SJCRH30 (cell line): ENCODE results near the gene GNLY. TPM values are rescaled to one million over a fixed set of nuclear protein-coding genes. Genes with fewer than 3 reads are reported as not detected.
"Not testable (repeated sequence)": the region's sequence is repeated elsewhere in the genome, so short reads cannot be mapped to it uniquely, and the experiment has no call there.

ENCODE experiments used
- DNase-seq, 2 experiments: peaks; one replicate each; pipeline ENCODE4 v3.0.0-alpha.2; 2015 to 2020
- H3K27ac ChIP-seq: fragments of 250-450 bp; sonication (Bioruptor Pico); 2 replicates; pipeline ENCODE4 v1.5.1; 2020; ENCODE audit warnings: mild to moderate bottlenecking, moderate library complexity
- H3K27me3 ChIP-seq: fragments of 250-450 bp; sonication (Bioruptor Pico); 2 replicates; pipeline ENCODE4 v1.5.1; 2020; ENCODE audit warnings: mild to moderate bottlenecking, moderate library complexity
- H3K36me3 ChIP-seq: fragments of 250-450 bp; sonication (Bioruptor Pico); 2 replicates; pipeline ENCODE4 v1.5.1; 2020; ENCODE audit warnings: mild to moderate bottlenecking, moderate library complexity
- H3K4me1 ChIP-seq: fragments of 250-450 bp; sonication (Bioruptor Pico); 2 replicates; pipeline ENCODE4 v1.5.1; 2020; ENCODE audit warnings: mild to moderate bottlenecking, moderate library complexity
- H3K4me3 ChIP-seq: fragments of 250-450 bp; sonication (Bioruptor Pico); 2 replicates; pipeline ENCODE4 v1.5.1; 2020; ENCODE audit warnings: mild to moderate bottlenecking, moderate library complexity
- H3K9me3 ChIP-seq: fragments of 250-450 bp; sonication (Bioruptor Pico); replicated peaks from 2 replicates; pipeline ENCODE4 v1.5.1; 2020; ENCODE audit warnings: mild to moderate bottlenecking, moderate library complexity
- total RNA-seq: library from RNA; depleted of rRNA; stranded (reverse); fragments of >200 nt; shearing (Covaris generic); gene quantifications from 2 replicates; pipeline ENCODE4 v1.2.3, GENCODE V29; 2014; rRNA removed

Gene GNLY
- total RNA-seq: not detected in 2 replicates

GRCh38 chr2:85694052-85695025, at the start of gene GNLY:
GNLY (plus strand) TSS chr2:85694358; CDS start chr2:85694419, 61 bp downstream.
- Histone ChIP-seq H3K27ac (no peak within 1 kb of the TSS), H3K9me3 (no peaks in the 10 kb centered on the region), H3K36me3 (no peaks in the 10 kb centered on the region), H3K4me1 (no peaks in the 10 kb centered on the region), H3K27me3 (0 out of 2 replicates have a peak, but pooled peaks cover 7% of the 10 kb centered on the region), H3K4me3 (no peak within 1 kb of the TSS)
- DNase-seq: no peak

- no peak for DNase-seq
- Histone ChIP-seq H3K36me3 (peaks cover 94% of the 10 kb centered on the region), H3K4me1 (no peaks in the 10 kb centered on the region), H3K9me3 (no peaks in the 10 kb centered on the region), H3K4me3 (no peak overlapping the region), H3K27ac (no peak overlapping the region), H3K27me3 (no peaks in the 10 kb centered on the region)
These were observed 49.2 kb upstream of the GNLY start for GRCh38 chr2:85644909-85645308.

- H3K27me3 ChIP-seq: no peaks in the 10 kb centered on the region
These were observed 48.0 kb upstream of the GNLY start for GRCh38 chr2:85646166-85646565.

GRCh38 chr2:85647823-85648526, 46.2 kb upstream of the GNLY start:
- Histone ChIP-seq H3K4me1 (no peaks in the 10 kb centered on the region), H3K4me3 (no peak overlapping the region), H3K9me3 (no peaks in the 10 kb centered on the region), H3K27ac (no peak overlapping the region), H3K36me3 (peaks cover 88% of the 10 kb centered on the region), H3K27me3 (no peaks in the 10 kb centered on the region)
- no peak for DNase-seq

More at GRCh38 chr2:85646166-85646565, 48.0 kb upstream of the GNLY start:
- Histone ChIP-seq H3K4me3 (no peak overlapping the region), H3K9me3 (no peaks in the 10 kb centered on the region), H3K36me3 (peaks cover 92% of the 10 kb centered on the region), H3K27ac (no peak overlapping the region), H3K4me1 (no peaks in the 10 kb centered on the region)
- no peak for DNase-seq

GRCh38 chr2:85648619-85649018, 45.5 kb upstream of the GNLY start:
- Histone ChIP-seq H3K4me3 (no peak overlapping the region), H3K36me3 (peaks cover 91% of the 10 kb centered on the region), H3K27ac (no peak overlapping the region), H3K4me1 (no peaks in the 10 kb centered on the region), H3K9me3 (no peaks in the 10 kb centered on the region), H3K27me3 (no peaks in the 10 kb centered on the region)
- DNase-seq: peak; percentile 45 to 62

GRCh38 chr2:85649201-85650190, 44.7 kb upstream of the GNLY start:
- Histone ChIP-seq H3K27me3 (no peaks in the 10 kb centered on the region), H3K36me3 (peaks cover 90% of the 10 kb centered on the region), H3K9me3 (no peaks in the 10 kb centered on the region), H3K27ac (no peak overlapping the region), H3K4me3 (no peak overlapping the region), H3K4me1 (no peaks in the 10 kb centered on the region)
- DNase-seq: no peak

GRCh38 chr2:85650456-85650855, 43.7 kb upstream of the GNLY start:
- no peak overlapping the region for H3K27ac ChIP-seq
- H3K9me3 ChIP-seq: no peaks in the 10 kb centered on the region
- H3K4me1 ChIP-seq: no peaks in the 10 kb centered on the region
- DNase-seq: no peak
- H3K27me3 ChIP-seq: no peaks in the 10 kb centered on the region
- no peak overlapping the region for H3K4me3 ChIP-seq
- peaks cover 82% of the 10 kb centered on the region for H3K36me3 ChIP-seq

- H3K4me1 ChIP-seq: no peaks in the 10 kb centered on the region
- H3K27me3 ChIP-seq: no peaks in the 10 kb centered on the region
- no peaks in the 10 kb centered on the region for H3K9me3 ChIP-seq
- DNase-seq: no peak
- H3K27ac ChIP-seq: no peak overlapping the region
- H3K4me3 ChIP-seq: no peak overlapping the region
- H3K36me3 ChIP-seq: peaks cover 76% of the 10 kb centered on the region
These were observed 43.1 kb upstream of the GNLY start for GRCh38 chr2:85651097-85651496.

GRCh38 chr2:85652056-85652455, 42.1 kb upstream of the GNLY start:
- Histone ChIP-seq H3K27ac (no peak overlapping the region), H3K27me3 (no peaks in the 10 kb centered on the region), H3K9me3 (no peaks in the 10 kb centered on the region), H3K4me1 (no peaks in the 10 kb centered on the region), H3K36me3 (peaks cover 68% of the 10 kb centered on the region), H3K4me3 (no peak overlapping the region)
- DNase-seq: no peak

GRCh38 chr2:85653996-85654395, 40.2 kb upstream of the GNLY start:
- DNase-seq: no peak
- H3K36me3 ChIP-seq: peaks cover 49% of the 10 kb centered on the region

GRCh38 chr2:85655961-85656417, 38.2 kb upstream of the GNLY start:
- no peak for DNase-seq
- Histone ChIP-seq H3K9me3 (no peaks in the 10 kb centered on the region), H3K4me1 (no peaks in the 10 kb centered on the region), H3K27ac (no peak overlapping the region), H3K4me3 (no peak overlapping the region), H3K36me3 (peaks cover 31% of the 10 kb centered on the region), H3K27me3 (no peaks in the 10 kb centered on the region)

More at GRCh38 chr2:85653996-85654395, 40.2 kb upstream of the GNLY start:
- no peaks in the 10 kb centered on the region for H3K27me3 ChIP-seq
- no peaks in the 10 kb centered on the region for H3K4me1 ChIP-seq
- no peaks in the 10 kb centered on the region for H3K9me3 ChIP-seq
- H3K27ac ChIP-seq: no peak overlapping the region
- no peak overlapping the region for H3K4me3 ChIP-seq

GRCh38 chr2:85656468-85656867, 37.7 kb upstream of the GNLY start:
- H3K9me3 ChIP-seq: no peaks in the 10 kb centered on the region
- no peak for DNase-seq
- no peak overlapping the region for H3K27ac ChIP-seq
- no peaks in the 10 kb centered on the region for H3K4me1 ChIP-seq
- peaks cover 26% of the 10 kb centered on the region for H3K36me3 ChIP-seq
- H3K27me3 ChIP-seq: no peaks in the 10 kb centered on the region
- H3K4me3 ChIP-seq: no peak overlapping the region

GRCh38 chr2:85657399-85657798, 36.8 kb upstream of the GNLY start:
- H3K27me3 ChIP-seq, H3K4me1 ChIP-seq, H3K27ac ChIP-seq, H3K4me3 ChIP-seq, H3K9me3 ChIP-seq, DNase-seq: not testable (repeated sequence)
- H3K36me3 ChIP-seq: peaks cover 19% of the 10 kb centered on the region

- H3K4me1 ChIP-seq: no peaks in the 10 kb centered on the region
- H3K36me3 ChIP-seq: 0 out of 2 replicates have a peak, but pooled peaks cover 2% of the 10 kb centered on the region
- no peaks in the 10 kb centered on the region for H3K27me3 ChIP-seq
- DNase-seq: no peak
- no peaks in the 10 kb centered on the region for H3K9me3 ChIP-seq
- H3K27ac ChIP-seq: no peak overlapping the region
- no peak overlapping the region for H3K4me3 ChIP-seq
These were observed 34.7 kb upstream of the GNLY start for GRCh38 chr2:85659324-85659981.
